Mesenchymal stem cell (in vitro differentiated cells and primary cell): ENCODE data around the gene RXFP1.

Source experiments
- DNase-seq: peaks from one replicate; pipeline ENCODE4 v3.0.0-alpha.2; 2013
- H2AFZ ChIP-seq: one replicate; pipeline ENCODE4 v1.6.1; 2013; ENCODE audit warnings: low read depth, mild to moderate bottlenecking, control low read depth, inconsistent platforms, low read length, moderate library complexity
- H2AK5ac ChIP-seq: 2 replicates; pipeline ENCODE4 v1.6.1; 2013; ENCODE audit warnings: low read length, moderate library complexity, mild to moderate bottlenecking, inconsistent platforms; ENCODE audit not compliant: severe bottlenecking
- H2BK120ac ChIP-seq: one replicate; pipeline ENCODE4 v1.6.1; 2013; ENCODE audit warnings: low read depth, mild to moderate bottlenecking, inconsistent platforms, low read length, moderate library complexity
- H2BK12ac ChIP-seq, 2 experiments: one replicate each; pipeline ENCODE4 v1.6.1; 2013; ENCODE audit warnings: inconsistent platforms in 2 of 2, low read length in 2 of 2, mild to moderate bottlenecking in 2 of 2, moderate library complexity in 2 of 2, control low read depth in 1 of 2
- H2BK15ac ChIP-seq: one replicate; pipeline ENCODE4 v1.6.1; 2013; ENCODE audit warnings: mild to moderate bottlenecking, low read depth, inconsistent platforms; ENCODE audit not compliant: poor library complexity, severe bottlenecking
- H2BK5ac ChIP-seq: 2 replicates; pipeline ENCODE4 v1.6.1; 2013; ENCODE audit warnings: low read depth, mild to moderate bottlenecking, low read length, control low read depth, inconsistent platforms; ENCODE audit not compliant: poor library complexity, severe bottlenecking
- H3K14ac ChIP-seq, 2 experiments: one replicate each; pipeline ENCODE4 v1.6.1; 2013; ENCODE audit warnings: inconsistent platforms in 2 of 2, low read length in 2 of 2, control low read depth in 1 of 2, mild to moderate bottlenecking in 1 of 2, moderate library complexity in 1 of 2
- H3K18ac ChIP-seq, 2 experiments: one replicate each; pipeline ENCODE4 v1.6.1; 2013; ENCODE audit warnings: inconsistent platforms in 2 of 2, low read length in 2 of 2, control low read depth in 1 of 2, low read depth in 1 of 2, mild to moderate bottlenecking in 1 of 2
- H3K23ac ChIP-seq, 2 experiments: one replicate each; pipeline ENCODE4 v1.6.1; 2013; ENCODE audit warnings: inconsistent platforms in 2 of 2, low read length in 2 of 2, mild to moderate bottlenecking in 2 of 2, moderate library complexity in 2 of 2, control low read depth in 1 of 2
- H3K27ac ChIP-seq: 2 replicates; pipeline ENCODE4 v1.5.1; 2013; ENCODE audit warnings: mild to moderate bottlenecking, moderate library complexity, low read length, control low read depth, inconsistent platforms; ENCODE audit not compliant: poor library complexity, severe bottlenecking
- H3K27me3 ChIP-seq, 2 experiments: 2 replicates each; pipeline versions ENCODE4 v1.6.1 to v1.7.0; 2013; ENCODE audit warnings: low read length in 2 of 2, mild to moderate bottlenecking in 2 of 2, moderate library complexity in 2 of 2, control low read depth in 1 of 2, inconsistent platforms in 1 of 2; ENCODE audit not compliant: control insufficient read depth in 1 of 2, insufficient read depth in 1 of 2
- H3K36me3 ChIP-seq, 2 experiments: 2 replicates each; pipeline versions ENCODE4 v1.6.1 to v1.7.0; 2013; ENCODE audit warnings: low read length in 2 of 2, control low read depth in 1 of 2, inconsistent platforms in 1 of 2, low read depth in 1 of 2, mild to moderate bottlenecking in 1 of 2; ENCODE audit not compliant: insufficient read depth in 2 of 2, control insufficient read depth in 1 of 2
- H3K4ac ChIP-seq, 2 experiments: one replicate each; pipeline ENCODE4 v1.6.1; 2013; ENCODE audit warnings: inconsistent platforms in 2 of 2, low read length in 2 of 2, mild to moderate bottlenecking in 2 of 2, moderate library complexity in 2 of 2, control low read depth in 1 of 2, low read depth in 1 of 2
- H3K4me1 ChIP-seq: 2 replicates; pipeline ENCODE4 v1.6.1; 2013; ENCODE audit warnings: low read depth, low read length, control low read depth; ENCODE audit not compliant: control insufficient read depth, insufficient read depth
- H3K4me2 ChIP-seq: 2 replicates; pipeline ENCODE4 v1.6.1; 2013; ENCODE audit warnings: low read length, mild to moderate bottlenecking, inconsistent platforms; ENCODE audit not compliant: poor library complexity, severe bottlenecking
- H3K4me3 ChIP-seq, 2 experiments: 2 replicates each; pipeline versions ENCODE4 v1.5.1 to v1.7.0; 2013; ENCODE audit warnings: low read length in 2 of 2, mild to moderate bottlenecking in 2 of 2, control low read depth in 1 of 2, low read depth in 1 of 2; ENCODE audit not compliant: insufficient read depth in 1 of 2
- H3K79me1 ChIP-seq: replicated peaks from 2 replicates; pipeline ENCODE4 v1.6.1; 2013; ENCODE audit warnings: mild to moderate bottlenecking, control low read depth, low read length, inconsistent platforms; ENCODE audit not compliant: poor library complexity, severe bottlenecking
- H3K9ac ChIP-seq: 2 replicates; pipeline ENCODE4 v1.7.0; 2013; ENCODE audit warnings: mild to moderate bottlenecking, low read length, moderate library complexity
- H3K9me3 ChIP-seq: 2 replicates; pipeline ENCODE4 v1.7.0; 2013; ENCODE audit warnings: mild to moderate bottlenecking, low read length; ENCODE audit not compliant: control insufficient read depth
- H4K8ac ChIP-seq: one replicate; pipeline ENCODE4 v1.6.1; 2013; ENCODE audit warnings: inconsistent platforms, mild to moderate bottlenecking, low read length, moderate library complexity
- H4K91ac ChIP-seq: one replicate; pipeline ENCODE4 v1.6.1; 2013; ENCODE audit warnings: mild to moderate bottlenecking, low read length, inconsistent platforms
- WGBS: methylation state at CpG from one replicate; pipeline ENCODE4 v1.1.7; 2013; ENCODE audit warnings: mixed read lengths; 5-methylcytosine and 5-hydroxymethylcytosine counted together

Gene RXFP1

GRCh38 chr4:158590824-158591223 lies 69.1 kb downstream of the RXFP1 start:
- WGBS: 100% methylated on average over 2 of the region's 3 CpGs
- H3K9me3 ChIP-seq: no peaks in the 10 kb centered on the region

GRCh38 chr4:158597879-158598596 lies 76.4 kb downstream of the RXFP1 start:
- WGBS: 72% methylated on average over 2 of the region's 5 CpGs
- no peak overlapping the region for H2BK5ac ChIP-seq

More at GRCh38 chr4:158590824-158591223, 69.1 kb downstream of the RXFP1 start:
- H2AK5ac ChIP-seq: no peak overlapping the region
- no peak for DNase-seq
- H4K91ac ChIP-seq: no peak overlapping the region
- no peak overlapping the region for H2AFZ ChIP-seq
- no peak overlapping the region for H3K4ac ChIP-seq
- H3K9ac ChIP-seq: no peak overlapping the region
- no peak overlapping the region for H2BK120ac ChIP-seq
- no peak overlapping the region for H3K4me2 ChIP-seq
- no peaks in the 10 kb centered on the region for H3K79me1 ChIP-seq
- no peak overlapping the region for H3K18ac ChIP-seq
- no peak overlapping the region for H3K23ac ChIP-seq
- H2BK15ac ChIP-seq: no peak overlapping the region
- H2BK5ac ChIP-seq: no peak overlapping the region
- no peak overlapping the region for H3K4me3 ChIP-seq
- no peak overlapping the region for H3K14ac ChIP-seq
- H3K27ac ChIP-seq: no peak overlapping the region
- no peaks in the 10 kb centered on the region for H3K4me1 ChIP-seq
- no peaks in the 10 kb centered on the region for H3K36me3 ChIP-seq
- no peaks in the 10 kb centered on the region for H3K27me3 ChIP-seq
- no peak overlapping the region for H4K8ac ChIP-seq
- no peak overlapping the region for H2BK12ac ChIP-seq

DNA sequence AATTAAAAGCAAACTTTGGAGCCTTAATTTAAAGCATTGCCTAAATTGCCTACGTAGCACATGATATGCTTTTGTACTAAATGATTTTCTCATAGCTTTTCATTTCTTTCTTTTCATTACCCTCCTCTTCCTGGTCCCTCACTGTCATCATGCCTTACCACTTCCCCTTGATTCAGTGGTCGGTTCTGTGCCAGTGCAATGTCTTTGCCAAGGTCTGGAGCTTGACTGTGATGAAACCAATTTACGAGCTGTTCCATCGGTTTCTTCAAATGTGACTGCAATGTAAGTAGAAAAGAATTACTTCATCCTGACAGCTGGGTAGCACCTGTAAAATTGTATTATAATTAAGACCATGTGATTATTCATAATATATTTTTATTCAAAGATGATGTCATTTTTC lies 77.5 kb downstream of the RXFP1 start:
- Histone ChIP-seq H3K27ac (no peak overlapping the region), H3K4me3 (no peak overlapping the region), H2BK12ac (no peak overlapping the region), H4K91ac (no peak overlapping the region), H3K4me1 (no peaks in the 10 kb centered on the region), H3K18ac (no peak overlapping the region), H2AK5ac (no peak overlapping the region), H2BK120ac (no peak overlapping the region), H3K14ac (no peak overlapping the region), H2BK15ac (no peak overlapping the region), H3K4ac (no peak overlapping the region), H2AFZ (no peak overlapping the region), H3K79me1 (no peaks in the 10 kb centered on the region), H3K27me3 (no peaks in the 10 kb centered on the region), H3K9me3 (no peaks in the 10 kb centered on the region), H3K4me2 (no peak overlapping the region), H3K9ac (no peak overlapping the region), H3K36me3 (no peaks in the 10 kb centered on the region), H4K8ac (no peak overlapping the region), H3K23ac (no peak overlapping the region), H2BK5ac (no peak overlapping the region)
- 75% methylated on average over 2 of the region's 4 CpGs for WGBS
- DNase-seq: no peak

More at GRCh38 chr4:158597879-158598596, 76.4 kb downstream of the RXFP1 start:
- Histone ChIP-seq H2AK5ac (no peak overlapping the region), H2AFZ (no peak overlapping the region), H3K4ac (no peak overlapping the region), H3K27ac (no peak overlapping the region), H3K36me3 (no peaks in the 10 kb centered on the region), H3K27me3 (no peaks in the 10 kb centered on the region), H3K79me1 (no peaks in the 10 kb centered on the region), H3K14ac (no peak overlapping the region), H4K91ac (no peak overlapping the region), H3K4me2 (no peak overlapping the region), H3K9ac (no peak overlapping the region), H2BK12ac (no peak overlapping the region), H2BK120ac (no peak overlapping the region), H4K8ac (no peak overlapping the region), H3K4me1 (no peaks in the 10 kb centered on the region), H2BK15ac (no peak overlapping the region), H3K18ac (no peak overlapping the region), H3K4me3 (no peak overlapping the region), H3K23ac (no peak overlapping the region), H3K9me3 (no peaks in the 10 kb centered on the region)
- no peak for DNase-seq

- Histone ChIP-seq H3K9ac (no peak overlapping the region), H3K27ac (no peak overlapping the region), H3K4ac (no peak overlapping the region), H4K8ac (no peak overlapping the region), H3K18ac (no peak overlapping the region), H3K9me3 (no peaks in the 10 kb centered on the region), H3K4me2 (no peak overlapping the region), H2AFZ (no peak overlapping the region), H2BK120ac (no peak overlapping the region), H3K4me3 (no peak overlapping the region), H3K14ac (no peak overlapping the region), H3K23ac (no peak overlapping the region), H3K79me1 (no peaks in the 10 kb centered on the region), H3K4me1 (no peaks in the 10 kb centered on the region), H4K91ac (no peak overlapping the region), H2BK5ac (no peak overlapping the region), H3K36me3 (no peaks in the 10 kb centered on the region), H2BK12ac (no peak overlapping the region), H2BK15ac (no peak overlapping the region), H2AK5ac (no peak overlapping the region), H3K27me3 (no peaks in the 10 kb centered on the region)
- no CpG with 5 or more reads among the region's 3 CpGs for WGBS
- DNase-seq: no peak
Observed at GRCh38 chr4:158599765-158600498, 78.2 kb downstream of the RXFP1 start.
